ENCODE measurements around the gene LIG3.
A peak's percentile ranks its signal among the peaks of the same experiment; 100 is the strongest.
"Not testable (repeated sequence)": the region's sequence is repeated elsewhere in the genome, so short reads cannot be mapped to it uniquely, and the experiment has no call there.

Gene LIG3

GRCh38 chr17:35038453-35038852 lies 58.1 kb downstream of the LIG3 start:
- no peaks in the 10 kb centered on the region for H3K27me3 Mint-ChIP-seq
- peaks cover 8% of the 10 kb centered on the region for H3K9me3 Mint-ChIP-seq
- intact Hi-C loops (cut with micrococcal nuclease), result loop anchor here (5.0 kb wide), 1 partner anchor 39 kb away; no protein-coding TSS in a partner anchor
- H3K36me3 Mint-ChIP-seq (ENCODE audit: low read depth), result peaks cover 44% of the 10 kb centered on the region
- peaks cover 10% of the 10 kb centered on the region for H3K4me1 Mint-ChIP-seq (ENCODE audit: low read depth)
- no peak overlapping the region for H3K4me3 Mint-ChIP-seq
- no peak overlapping the region for H3K27ac Mint-ChIP-seq

- no peak overlapping the region for H3K27ac Mint-ChIP-seq
- H3K36me3 Mint-ChIP-seq (ENCODE audit: low read depth), result peaks cover 33% of the 10 kb centered on the region
- peaks cover 22% of the 10 kb centered on the region for H3K4me1 Mint-ChIP-seq (ENCODE audit: low read depth)
- H3K27me3 Mint-ChIP-seq, result no peaks in the 10 kb centered on the region
- H3K9me3 Mint-ChIP-seq, result peaks cover 8% of the 10 kb centered on the region
- intact Hi-C loops (cut with micrococcal nuclease), result no loop called here
- no peak overlapping the region for H3K4me3 Mint-ChIP-seq
These were observed 61.1 kb downstream of the LIG3 start for GRCh38 chr17:35041390-35041789.

DNA sequence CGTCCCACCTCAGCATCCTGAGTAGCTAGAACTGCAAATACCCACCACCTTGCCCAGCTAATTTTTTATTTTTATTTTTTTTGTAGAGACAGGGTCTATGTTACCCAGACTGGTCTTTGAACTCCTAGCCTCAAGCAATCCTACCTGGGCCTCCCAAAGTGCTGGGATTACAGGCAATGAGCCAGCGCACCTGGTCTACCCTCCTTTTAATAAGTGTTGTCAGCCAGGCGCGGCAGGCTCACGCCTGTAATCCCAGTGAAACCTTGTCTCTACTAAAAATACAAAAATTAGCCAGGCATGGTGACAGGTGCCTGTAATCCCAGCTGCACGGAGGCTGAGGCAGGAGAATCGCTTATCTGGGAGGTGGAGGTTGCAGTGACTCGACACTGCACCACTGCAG lies 63.9 kb downstream of the LIG3 start:
- H3K27ac Mint-ChIP-seq, result no peak overlapping the region
- peaks cover 8% of the 10 kb centered on the region for H3K9me3 Mint-ChIP-seq
- intact Hi-C loops (cut with micrococcal nuclease), result no loop called here
- H3K27me3 Mint-ChIP-seq, result no peaks in the 10 kb centered on the region
- no peak overlapping the region for H3K4me3 Mint-ChIP-seq
- peaks cover 40% of the 10 kb centered on the region for H3K36me3 Mint-ChIP-seq (ENCODE audit: low read depth)
- H3K4me1 Mint-ChIP-seq (ENCODE audit: low read depth), result peaks cover 40% of the 10 kb centered on the region

DNA sequence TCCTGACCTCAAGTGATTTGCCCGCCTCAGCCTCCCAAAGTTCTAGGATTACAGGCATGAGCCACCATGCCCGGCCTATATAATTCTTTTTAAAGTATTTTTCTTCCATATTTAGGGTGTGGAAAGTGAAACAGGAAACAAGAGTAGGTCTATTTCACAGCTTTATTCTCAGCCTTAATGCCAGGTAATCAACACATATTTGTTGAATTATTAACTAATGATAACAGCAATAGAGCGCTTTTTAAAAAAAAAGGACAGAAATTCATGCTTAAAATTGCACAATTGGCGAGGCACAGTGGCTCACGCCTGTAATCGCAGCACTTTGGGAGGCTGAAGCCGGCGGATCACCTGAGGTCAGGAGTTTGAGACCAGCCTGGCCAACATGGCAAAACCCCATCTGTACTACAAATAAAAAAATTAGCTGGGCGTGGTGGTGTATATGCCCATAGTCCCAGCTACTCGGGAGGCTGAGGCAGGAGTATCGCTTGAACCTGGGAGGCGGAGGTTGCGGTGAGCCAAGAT lies 65.2 kb downstream of the LIG3 start:
- H3K9me3 Mint-ChIP-seq; H3K4me3 Mint-ChIP-seq; H3K27me3 Mint-ChIP-seq; intact Hi-C loops (cut with micrococcal nuclease): not testable (repeated sequence)
- peaks cover 46% of the 10 kb centered on the region for H3K4me1 Mint-ChIP-seq (ENCODE audit: low read depth)
- H3K36me3 Mint-ChIP-seq (ENCODE audit: low read depth), result peaks cover 30% of the 10 kb centered on the region
- H3K27ac Mint-ChIP-seq, result peak overlapping the region; percentile 43

GRCh38 chr17:35046245-35046644 lies 65.9 kb downstream of the LIG3 start:
- Mint-ChIP-seq H3K27me3 (no peaks in the 10 kb centered on the region), H3K4me3 (no peak overlapping the region), H3K4me1 (ENCODE audit: low read depth) (peaks cover 50% of the 10 kb centered on the region), H3K9me3 (peaks cover 3% of the 10 kb centered on the region), H3K27ac (peak overlapping the region; percentile 43), H3K36me3 (ENCODE audit: low read depth) (peaks cover 23% of the 10 kb centered on the region)
- intact Hi-C loops (cut with micrococcal nuclease), result no loop called here

GRCh38 chr17:35046740-35047283 lies 66.5 kb downstream of the LIG3 start:
- H3K9me3 Mint-ChIP-seq, result no peaks in the 10 kb centered on the region
- peaks cover 21% of the 10 kb centered on the region for H3K36me3 Mint-ChIP-seq (ENCODE audit: low read depth)
- intact Hi-C loops (cut with micrococcal nuclease), result no loop called here
- no peaks in the 10 kb centered on the region for H3K27me3 Mint-ChIP-seq
- no peak overlapping the region for H3K4me3 Mint-ChIP-seq
- peak overlapping the region; percentile 43 for H3K27ac Mint-ChIP-seq
- H3K4me1 Mint-ChIP-seq (ENCODE audit: low read depth), result peaks cover 56% of the 10 kb centered on the region

GRCh38 chr17:35048685-35049379 lies 68.5 kb downstream of the LIG3 start:
- no peaks in the 10 kb centered on the region for H3K27me3 Mint-ChIP-seq
- H3K27ac Mint-ChIP-seq, result no peak overlapping the region
- no peaks in the 10 kb centered on the region for H3K9me3 Mint-ChIP-seq
- H3K4me1 Mint-ChIP-seq (ENCODE audit: low read depth), result peaks cover 74% of the 10 kb centered on the region
- intact Hi-C loops (cut with micrococcal nuclease), result no loop called here
- H3K4me3 Mint-ChIP-seq, result no peak overlapping the region
- peaks cover 26% of the 10 kb centered on the region for H3K36me3 Mint-ChIP-seq (ENCODE audit: low read depth)

GRCh38 chr17:35050170-35050569 lies 69.9 kb downstream of the LIG3 start:
- H3K36me3 Mint-ChIP-seq (ENCODE audit: low read depth), result peaks cover 23% of the 10 kb centered on the region
- H3K4me1 Mint-ChIP-seq (ENCODE audit: low read depth), result peaks cover 74% of the 10 kb centered on the region
- H3K27me3 Mint-ChIP-seq, result no peaks in the 10 kb centered on the region
- H3K27ac Mint-ChIP-seq, result peak overlapping the region; percentile 76
- H3K4me3 Mint-ChIP-seq, result no peak overlapping the region
- intact Hi-C loops (cut with micrococcal nuclease), result loop anchor here (5.0 kb wide), 1 partner anchor 37 kb away; no protein-coding TSS in a partner anchor
- no peaks in the 10 kb centered on the region for H3K9me3 Mint-ChIP-seq

DNA sequence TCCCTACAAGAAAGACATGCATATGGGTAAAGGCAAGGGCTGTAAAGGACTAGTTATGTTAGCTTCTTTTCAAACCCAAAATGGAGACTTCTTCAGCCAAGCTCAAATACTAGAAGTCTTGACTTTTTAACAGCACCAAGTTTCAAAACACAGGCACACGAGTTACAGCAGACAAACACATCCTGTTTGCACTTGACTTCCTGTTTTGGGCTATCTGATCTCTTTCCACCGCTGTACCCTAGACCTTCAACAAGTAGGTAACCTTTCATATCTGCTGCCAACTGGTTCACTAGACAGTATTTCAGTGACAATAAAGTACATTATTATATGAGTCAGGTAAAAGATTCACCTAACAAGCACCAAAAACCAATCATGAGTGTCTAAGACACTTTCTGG lies 70.9 kb downstream of the LIG3 start:
- H3K4me3 Mint-ChIP-seq, result peak overlapping the region; percentile 60
- peak overlapping the region; percentile 76 for H3K27ac Mint-ChIP-seq
- intact Hi-C loops (cut with micrococcal nuclease), result loop anchor here (5.0 kb wide), 1 partner anchor 36 kb away; no protein-coding TSS in a partner anchor
- H3K27me3 Mint-ChIP-seq, result no peaks in the 10 kb centered on the region
- peaks cover 26% of the 10 kb centered on the region for H3K36me3 Mint-ChIP-seq (ENCODE audit: low read depth)
- H3K4me1 Mint-ChIP-seq (ENCODE audit: low read depth), result peaks cover 72% of the 10 kb centered on the region
- H3K9me3 Mint-ChIP-seq, result no peaks in the 10 kb centered on the region

- Mint-ChIP-seq H3K27ac (peak overlapping the region; percentile 76), H3K27me3 (no peaks in the 10 kb centered on the region), H3K9me3 (no peaks in the 10 kb centered on the region), H3K4me1 (ENCODE audit: low read depth) (peaks cover 72% of the 10 kb centered on the region), H3K4me3 (peak overlapping the region; percentile 60), H3K36me3 (ENCODE audit: low read depth) (peaks cover 26% of the 10 kb centered on the region)
- intact Hi-C loops (cut with micrococcal nuclease), result loop anchor here (5.0 kb wide), 1 partner anchor 36 kb away; no protein-coding TSS in a partner anchor
These were observed 71.4 kb downstream of the LIG3 start for GRCh38 chr17:35051579-35052240.

GRCh38 chr17:35052241-35052610 lies 71.9 kb downstream of the LIG3 start:
- H3K4me3 Mint-ChIP-seq, result peak overlapping the region; percentile 7
- H3K9me3 Mint-ChIP-seq, result no peaks in the 10 kb centered on the region
- H3K4me1 Mint-ChIP-seq (ENCODE audit: low read depth), result peaks cover 70% of the 10 kb centered on the region
- peaks cover 28% of the 10 kb centered on the region for H3K36me3 Mint-ChIP-seq (ENCODE audit: low read depth)
- intact Hi-C loops (cut with micrococcal nuclease), result loop anchor here (5.0 kb wide), 1 partner anchor 35 kb away; no protein-coding TSS in a partner anchor
- no peaks in the 10 kb centered on the region for H3K27me3 Mint-ChIP-seq
- peak overlapping the region; percentile 76 for H3K27ac Mint-ChIP-seq

- intact Hi-C loops (cut with micrococcal nuclease), result loop anchor here (5.0 kb wide), 1 partner anchor 35 kb away; no protein-coding TSS in a partner anchor
- Mint-ChIP-seq H3K4me3 (no peak overlapping the region), H3K36me3 (ENCODE audit: low read depth) (peaks cover 34% of the 10 kb centered on the region), H3K27me3 (no peaks in the 10 kb centered on the region), H3K27ac (peak overlapping the region; percentile 76), H3K4me1 (ENCODE audit: low read depth) (peaks cover 75% of the 10 kb centered on the region), H3K9me3 (no peaks in the 10 kb centered on the region)
These were observed 72.5 kb downstream of the LIG3 start for GRCh38 chr17:35052780-35053179.

DNA sequence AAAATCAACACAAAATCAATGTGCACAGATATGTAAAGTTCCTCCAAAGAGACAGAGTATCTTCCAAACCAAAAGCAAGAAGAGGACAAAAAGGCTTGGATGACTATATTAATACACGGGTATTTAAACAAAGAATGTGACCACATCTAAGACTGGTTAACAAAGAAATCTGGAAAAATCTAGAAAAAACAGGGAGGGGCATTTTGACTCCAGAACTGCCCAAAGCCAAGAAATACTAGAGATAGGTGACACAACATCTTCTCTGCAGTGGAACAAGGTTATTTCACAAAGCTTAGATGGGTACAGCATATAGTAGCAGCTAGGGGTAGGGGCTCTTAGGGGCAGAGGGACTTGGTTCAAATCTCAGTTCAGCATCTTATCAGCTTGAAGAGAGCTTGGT lies 72.9 kb downstream of the LIG3 start:
- intact Hi-C loops (cut with micrococcal nuclease), result loop anchor here (5.0 kb wide), 1 partner anchor 34 kb away; no protein-coding TSS in a partner anchor
- Mint-ChIP-seq H3K27me3 (no peaks in the 10 kb centered on the region), H3K4me3 (no peak overlapping the region), H3K4me1 (ENCODE audit: low read depth) (peaks cover 76% of the 10 kb centered on the region), H3K36me3 (ENCODE audit: low read depth) (peaks cover 38% of the 10 kb centered on the region), H3K9me3 (no peaks in the 10 kb centered on the region), H3K27ac (peak overlapping the region; percentile 76)

DNA sequence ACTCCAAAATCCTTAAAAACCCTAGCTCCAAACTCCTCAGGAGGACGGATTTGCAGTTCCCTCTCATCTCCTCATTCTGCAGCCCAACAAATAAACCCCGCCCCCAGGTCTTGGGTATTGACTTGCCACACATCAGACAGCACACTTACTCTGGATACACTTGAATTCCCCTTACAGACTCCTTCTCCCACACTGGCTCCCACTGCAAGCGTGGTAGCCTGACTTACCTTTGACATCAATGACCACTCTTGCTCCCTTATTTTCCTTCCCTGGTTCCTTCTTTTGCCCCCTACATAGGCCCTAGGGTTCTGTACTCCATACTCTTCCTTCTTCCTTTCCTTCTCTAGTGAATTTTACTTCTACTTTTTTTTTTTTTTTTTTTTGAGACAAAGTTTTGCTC lies 75.7 kb downstream of the LIG3 start:
- Mint-ChIP-seq H3K9me3 (no peaks in the 10 kb centered on the region), H3K36me3 (ENCODE audit: low read depth) (peaks cover 45% of the 10 kb centered on the region), H3K4me3 (no peak overlapping the region), H3K27ac (peak overlapping the region; percentile 15), H3K27me3 (no peaks in the 10 kb centered on the region), H3K4me1 (ENCODE audit: low read depth) (peaks cover 58% of the 10 kb centered on the region)
- intact Hi-C loops (cut with micrococcal nuclease), result no loop called here
